Esophagus muscularis mucosa (tissue), 3 donors: ENCODE results near the gene SIRT2.

Experiments used
- POLR2A ChIP-seq: fragments of 450-650 bp; IDR thresholded peaks from one replicate; pipeline ENCODE4 v1.6.1; 2017; ENCODE audit warnings: antibody characterized with exemption, moderate library complexity, mild to moderate bottlenecking, low read depth
- POLR2AphosphoS5 ChIP-seq, 2 donors: sonication (generic); formaldehyde crosslinking; IDR thresholded peaks; one replicate each; pipeline ENCODE4 v1.6.1; 2017; ENCODE audit warnings: antibody characterized with exemption in 2 of 2
- TF ChIP-seq, protein P1 (sequence below), 3 experiments: fragments of 200-600 bp in 2 of 3; fragments of 450-650 bp in 1 of 3; sonication (generic) in 2 of 3; IDR thresholded peaks; one replicate each; pipeline ENCODE4 v1.5.1; 2017 to 2019; ENCODE audit warnings: antibody characterized with exemption in 3 of 3, mild to moderate bottlenecking in 2 of 3, moderate library complexity in 1 of 3

DNA sequence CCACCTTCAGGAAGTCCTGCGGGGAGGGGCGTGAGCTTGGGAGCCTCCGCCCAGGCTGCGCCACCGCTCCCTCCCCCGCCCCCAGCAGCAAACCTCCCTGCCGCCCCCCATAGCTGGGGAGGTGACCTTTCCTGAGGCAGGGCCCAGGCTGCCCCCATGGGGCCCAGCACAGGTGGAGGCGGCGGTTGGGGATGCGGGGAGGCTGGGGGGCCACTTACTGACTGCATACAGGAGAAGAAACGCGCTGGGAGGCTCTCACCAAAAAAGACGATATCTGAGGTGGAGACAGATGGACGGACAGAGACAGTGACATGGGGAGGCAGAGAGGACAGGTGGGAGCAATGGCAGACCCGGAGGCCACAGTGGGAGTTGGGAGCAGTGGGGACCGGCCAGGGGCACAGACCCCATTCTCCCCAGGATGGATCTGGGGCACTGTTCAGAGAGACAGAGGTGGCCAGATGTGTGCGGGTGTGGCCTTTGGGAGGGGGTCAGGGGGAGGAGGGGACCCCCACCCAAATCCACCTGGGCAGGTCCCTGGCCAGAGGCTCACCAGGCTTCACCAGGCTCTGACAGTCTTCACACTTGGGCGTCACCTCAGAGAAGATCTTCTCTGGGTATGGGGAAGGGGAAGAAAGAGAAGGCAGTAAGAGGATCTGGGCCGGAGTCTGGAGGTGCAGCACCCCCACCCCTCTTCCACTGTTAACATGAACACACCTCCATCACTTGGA, 18.4 kb downstream of the SIRT2 start:
- TF ChIP-seq POLR2A (no peak), POLR2AphosphoS5 (IDR thresholded peaks at IDR 0.05) (no peak)
- TF ChIP-seq, protein P1, sequence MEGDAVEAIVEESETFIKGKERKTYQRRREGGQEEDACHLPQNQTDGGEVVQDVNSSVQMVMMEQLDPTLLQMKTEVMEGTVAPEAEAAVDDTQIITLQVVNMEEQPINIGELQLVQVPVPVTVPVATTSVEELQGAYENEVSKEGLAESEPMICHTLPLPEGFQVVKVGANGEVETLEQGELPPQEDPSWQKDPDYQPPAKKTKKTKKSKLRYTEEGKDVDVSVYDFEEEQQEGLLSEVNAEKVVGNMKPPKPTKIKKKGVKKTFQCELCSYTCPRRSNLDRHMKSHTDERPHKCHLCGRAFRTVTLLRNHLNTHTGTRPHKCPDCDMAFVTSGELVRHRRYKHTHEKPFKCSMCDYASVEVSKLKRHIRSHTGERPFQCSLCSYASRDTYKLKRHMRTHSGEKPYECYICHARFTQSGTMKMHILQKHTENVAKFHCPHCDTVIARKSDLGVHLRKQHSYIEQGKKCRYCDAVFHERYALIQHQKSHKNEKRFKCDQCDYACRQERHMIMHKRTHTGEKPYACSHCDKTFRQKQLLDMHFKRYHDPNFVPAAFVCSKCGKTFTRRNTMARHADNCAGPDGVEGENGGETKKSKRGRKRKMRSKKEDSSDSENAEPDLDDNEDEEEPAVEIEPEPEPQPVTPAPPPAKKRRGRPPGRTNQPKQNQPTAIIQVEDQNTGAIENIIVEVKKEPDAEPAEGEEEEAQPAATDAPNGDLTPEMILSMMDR (IDR thresholded peaks at IDR 0.05), result no peak
